ENCODE data around the gene CYB561. TPM values are rescaled to one million over a fixed set of nuclear protein-coding genes. Genes with fewer than 3 reads are reported as not detected.

CYB561 gene
- total RNA-seq (2021; ENCODE audit: unreplicated experiment) (67.6 TPM), Bru-seq, nascent RNA (percentile 77 among the genes with signal in this experiment), BruChase-seq, experiment 1, labeled RNA remaining after a 6-hour chase (percentile 95 among the genes with signal in this experiment), BruChase-seq, experiment 2, labeled RNA remaining after a 2-hour chase (percentile 92 among the genes with signal in this experiment)
- polyA plus RNA-seq (2012) = 50.7 and 81.3 TPM in 2 replicates
- long read RNA-seq, transcript CYB561-201 (6 exons, 3,001 nt) = major isoform, 32 of 111 reads
- long read RNA-seq, transcript CYB561-213 (5 exons, 2,344 nt) = minor isoform, 9 of 111 reads
- long read RNA-seq, transcript CYB561-216 (6 exons, 897 nt) = minor isoform, 6 of 111 reads
- long read RNA-seq, partial matches to known transcripts = 31 of 111 reads
- long read RNA-seq, other reads (novel, unspliced or antisense) = 23 of 111 reads

DNA sequence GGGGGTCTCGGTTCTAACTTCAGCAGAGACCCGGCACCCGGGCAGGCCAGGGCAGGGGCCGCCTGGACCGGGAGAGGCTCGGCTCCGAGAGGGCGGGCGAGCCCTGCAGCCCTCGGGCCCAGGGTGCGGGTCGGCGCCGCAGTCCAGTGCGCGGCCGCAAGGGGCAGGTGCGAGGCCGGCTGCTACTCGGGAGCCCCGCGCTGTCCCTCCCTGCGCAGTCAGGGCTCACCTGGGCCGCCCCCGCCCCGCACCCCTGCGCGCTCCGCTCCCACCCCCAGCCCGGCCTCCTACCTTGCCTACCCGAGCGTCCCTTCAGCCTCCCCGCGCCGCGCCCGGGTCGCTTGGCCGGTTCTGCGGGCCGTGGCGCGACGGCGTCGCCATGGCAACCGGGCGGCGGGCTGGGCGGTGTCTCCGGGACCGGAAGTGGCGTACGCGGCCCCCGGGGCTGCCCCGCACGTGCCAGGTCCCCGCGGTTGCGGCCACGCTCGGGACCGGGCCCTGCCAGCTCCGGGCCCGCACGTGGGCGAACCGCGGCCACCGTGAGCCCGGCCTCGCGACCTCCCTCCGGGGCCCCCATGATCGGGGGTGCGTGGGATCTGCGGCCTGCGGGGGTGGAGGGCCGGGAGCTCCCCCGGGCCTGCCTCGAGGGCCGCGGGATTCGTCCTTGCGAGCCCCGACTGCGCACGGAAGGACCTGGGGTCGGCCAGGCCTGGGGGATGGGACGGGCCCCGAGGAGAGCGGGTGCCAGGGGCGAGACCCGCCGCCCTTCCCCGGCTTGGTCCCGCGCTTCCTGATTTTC is at the start of gene CYB561:
TSS of gene CYB561 (minus strand) at position 353 of the 799 bp plus-strand sequence. CDS start 8,759 bp downstream, outside the sequence.
- Histone ChIP-seq H3K9me2 (ENCODE audit: insufficient read depth) (no peaks in the 10 kb centered on the region), H4K20me1 (ENCODE audit: insufficient read depth) (no peaks in the 10 kb centered on the region), H2AFZ (ENCODE audit: low read depth, low read length, poor library complexity, severe bottlenecking) (peak within 1 kb of the TSS; percentile 51), H3K4me2 (ENCODE audit: low read length) (peak within 1 kb of the TSS; percentile 98), H3K79me2 (ENCODE audit: insufficient read depth, low read length) (peaks cover 41% of the 10 kb centered on the region), H3K27me3 (ENCODE audit: insufficient read depth, low read length) (no peaks in the 10 kb centered on the region), H3K4me3 (replicated peaks in 1 of 2; ENCODE audit: low read depth in 1 of 2, low read length in 2 of 2) (peak within 1 kb of the TSS; percentile 85 to 86), H3K9me3 (ENCODE audit: control insufficient read depth in 1 of 2, insufficient read depth in 1 of 2, low read depth in 1 of 2, low read length in 2 of 2) (no peaks in the 10 kb centered on the region), H3K36me3 (ENCODE audit: control insufficient read depth in 1 of 2, insufficient read depth in 2 of 2, low read length in 2 of 2) (no peaks in the 10 kb centered on the region), H3K9ac (ENCODE audit: low read length) (peak within 1 kb of the TSS; percentile 87), H3K27ac (ENCODE audit: low read depth, low read length) (peak within 1 kb of the TSS; percentile 92), H3K4me1 (ENCODE audit: control insufficient read depth in 1 of 2, insufficient read depth in 2 of 2, low read length in 2 of 2) (peaks cover 15 to 35% of the 10 kb centered on the region in 2 experiments)
- no TSS peak for BruUV-seq (replicated peaks)
- ChIA-PET RAD21 (ENCODE audit: low non-redundant PET in 1 of 2, low total read pairs in 2 of 2, uncharacterized antibody in 2 of 2, unreplicated experiment in 2 of 2) (interaction anchor here in 1 of 2 experiments (0.6 to 2.8 kb wide), 2 partner anchors 33 to 699 kb away, joined by 4 to 12 read pairs; no protein-coding TSS in a partner anchor), POLR2A (interaction anchor here (1.5 to 4.8 kb wide), 3 partner anchors 11 to 33 kb away, joined by 5 to 23 read pairs (median 9); no protein-coding TSS in a partner anchor), CTCF (interaction anchor here (1.8 to 3.4 kb wide), 3 partner anchors 9 to 32 kb away, joined by 8 to 43 read pairs (median 11); partner anchors contain the start of gene ACE)
- intact Hi-C loops (cut with micrococcal nuclease) = loop anchor here (2.0 kb wide), 2 partner anchors 33 to 177 kb away; partner anchors contain the start of gene MAP3K3
- ATAC-seq (peak; percentile 90), DNase-seq (ENCODE audit: low read depth, low spot score) (peak; percentile 47)
- TF ChIP-seq RAD21 (IDR thresholded peaks at IDR 0.05; ENCODE audit: low read depth) (no peak), POLR2AphosphoS5 (IDR thresholded peaks at IDR 0.05; ENCODE audit: low read depth, low read length) (peak; percentile 33; the same call in 1 of the 2 replicates), POLR2A (IDR thresholded peaks at IDR 0.05; ENCODE audit: borderline replicate concordance, extremely low read depth, insufficient read depth, insufficient read length) (peak; percentile 71), FOSL1 (IDR thresholded peaks at IDR 0.05; ENCODE audit: low read depth) (no peak), YY1 (IDR thresholded peaks at IDR 0.05; ENCODE audit: extremely low read depth, insufficient replicate concordance, low read depth, low read length) (peak; percentile 35), CBX3 (IDR thresholded peaks at IDR 0.05; ENCODE audit: low read depth) (no peak), ELF1 (IDR thresholded peaks at IDR 0.05; ENCODE audit: borderline replicate concordance, low read depth) (no peak), EZH2 (IDR thresholded peaks at IDR 0.05) (no peak), CEBPB (IDR thresholded peaks at IDR 0.05; ENCODE audit: low read depth) (no peak), JUND (IDR thresholded peaks at IDR 0.05) (no peak), EZH2phosphoT487 (IDR thresholded peaks at IDR 0.05; ENCODE audit: borderline replicate concordance) (no peak), SRF (IDR thresholded peaks at IDR 0.05; ENCODE audit: low read depth) (no peak), SP1 (IDR thresholded peaks at IDR 0.05; ENCODE audit: low read depth) (no peak), ZNF274 (IDR thresholded peaks at IDR 0.05; ENCODE audit: low read depth, low read length) (no peak), SIN3A (IDR thresholded peaks at IDR 0.05; ENCODE audit: low read depth) (no peak), EGR1 (IDR thresholded peaks at IDR 0.05; ENCODE audit: low read depth) (peak; percentile 77), ZFX (IDR thresholded peaks at IDR 0.05) (peak; percentile 97)
- TF ChIP-seq, protein P1, sequence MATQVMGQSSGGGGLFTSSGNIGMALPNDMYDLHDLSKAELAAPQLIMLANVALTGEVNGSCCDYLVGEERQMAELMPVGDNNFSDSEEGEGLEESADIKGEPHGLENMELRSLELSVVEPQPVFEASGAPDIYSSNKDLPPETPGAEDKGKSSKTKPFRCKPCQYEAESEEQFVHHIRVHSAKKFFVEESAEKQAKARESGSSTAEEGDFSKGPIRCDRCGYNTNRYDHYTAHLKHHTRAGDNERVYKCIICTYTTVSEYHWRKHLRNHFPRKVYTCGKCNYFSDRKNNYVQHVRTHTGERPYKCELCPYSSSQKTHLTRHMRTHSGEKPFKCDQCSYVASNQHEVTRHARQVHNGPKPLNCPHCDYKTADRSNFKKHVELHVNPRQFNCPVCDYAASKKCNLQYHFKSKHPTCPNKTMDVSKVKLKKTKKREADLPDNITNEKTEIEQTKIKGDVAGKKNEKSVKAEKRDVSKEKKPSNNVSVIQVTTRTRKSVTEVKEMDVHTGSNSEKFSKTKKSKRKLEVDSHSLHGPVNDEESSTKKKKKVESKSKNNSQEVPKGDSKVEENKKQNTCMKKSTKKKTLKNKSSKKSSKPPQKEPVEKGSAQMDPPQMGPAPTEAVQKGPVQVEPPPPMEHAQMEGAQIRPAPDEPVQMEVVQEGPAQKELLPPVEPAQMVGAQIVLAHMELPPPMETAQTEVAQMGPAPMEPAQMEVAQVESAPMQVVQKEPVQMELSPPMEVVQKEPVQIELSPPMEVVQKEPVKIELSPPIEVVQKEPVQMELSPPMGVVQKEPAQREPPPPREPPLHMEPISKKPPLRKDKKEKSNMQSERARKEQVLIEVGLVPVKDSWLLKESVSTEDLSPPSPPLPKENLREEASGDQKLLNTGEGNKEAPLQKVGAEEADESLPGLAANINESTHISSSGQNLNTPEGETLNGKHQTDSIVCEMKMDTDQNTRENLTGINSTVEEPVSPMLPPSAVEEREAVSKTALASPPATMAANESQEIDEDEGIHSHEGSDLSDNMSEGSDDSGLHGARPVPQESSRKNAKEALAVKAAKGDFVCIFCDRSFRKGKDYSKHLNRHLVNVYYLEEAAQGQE (IDR thresholded peaks at IDR 0.05; ENCODE audit: low read depth) = no peak
- TF ChIP-seq, protein P2, sequence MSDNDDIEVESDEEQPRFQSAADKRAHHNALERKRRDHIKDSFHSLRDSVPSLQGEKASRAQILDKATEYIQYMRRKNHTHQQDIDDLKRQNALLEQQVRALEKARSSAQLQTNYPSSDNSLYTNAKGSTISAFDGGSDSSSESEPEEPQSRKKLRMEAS (IDR thresholded peaks at IDR 0.05) = peak; percentile 95
- TF ChIP-seq, protein P3, sequence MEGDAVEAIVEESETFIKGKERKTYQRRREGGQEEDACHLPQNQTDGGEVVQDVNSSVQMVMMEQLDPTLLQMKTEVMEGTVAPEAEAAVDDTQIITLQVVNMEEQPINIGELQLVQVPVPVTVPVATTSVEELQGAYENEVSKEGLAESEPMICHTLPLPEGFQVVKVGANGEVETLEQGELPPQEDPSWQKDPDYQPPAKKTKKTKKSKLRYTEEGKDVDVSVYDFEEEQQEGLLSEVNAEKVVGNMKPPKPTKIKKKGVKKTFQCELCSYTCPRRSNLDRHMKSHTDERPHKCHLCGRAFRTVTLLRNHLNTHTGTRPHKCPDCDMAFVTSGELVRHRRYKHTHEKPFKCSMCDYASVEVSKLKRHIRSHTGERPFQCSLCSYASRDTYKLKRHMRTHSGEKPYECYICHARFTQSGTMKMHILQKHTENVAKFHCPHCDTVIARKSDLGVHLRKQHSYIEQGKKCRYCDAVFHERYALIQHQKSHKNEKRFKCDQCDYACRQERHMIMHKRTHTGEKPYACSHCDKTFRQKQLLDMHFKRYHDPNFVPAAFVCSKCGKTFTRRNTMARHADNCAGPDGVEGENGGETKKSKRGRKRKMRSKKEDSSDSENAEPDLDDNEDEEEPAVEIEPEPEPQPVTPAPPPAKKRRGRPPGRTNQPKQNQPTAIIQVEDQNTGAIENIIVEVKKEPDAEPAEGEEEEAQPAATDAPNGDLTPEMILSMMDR (IDR thresholded peaks at IDR 0.05 in 2 of 3, conservative IDR thresholded peaks at IDR 0.05 in 1 of 3; ENCODE audit: borderline replicate concordance in 1 of 3, insufficient read depth in 1 of 3, low read depth in 2 of 3, low read length in 2 of 3) = peak in 2 of 3 experiments; percentile 54 to 74; a peak in 4 of 6 replicates

All from HCT116 (cell line).